Measurements from ENCODE around the gene ADAMTS18.

Gene ADAMTS18

GRCh38 chr16:77327717-77328116 lies 107.1 kb downstream of the ADAMTS18 start:
- no peak for DNase-seq (ENCODE audit: low read depth)

GRCh38 chr16:77324729-77325128 lies 110.1 kb downstream of the ADAMTS18 start:
- DNase-seq (ENCODE audit: low read depth), result no peak

DNA sequence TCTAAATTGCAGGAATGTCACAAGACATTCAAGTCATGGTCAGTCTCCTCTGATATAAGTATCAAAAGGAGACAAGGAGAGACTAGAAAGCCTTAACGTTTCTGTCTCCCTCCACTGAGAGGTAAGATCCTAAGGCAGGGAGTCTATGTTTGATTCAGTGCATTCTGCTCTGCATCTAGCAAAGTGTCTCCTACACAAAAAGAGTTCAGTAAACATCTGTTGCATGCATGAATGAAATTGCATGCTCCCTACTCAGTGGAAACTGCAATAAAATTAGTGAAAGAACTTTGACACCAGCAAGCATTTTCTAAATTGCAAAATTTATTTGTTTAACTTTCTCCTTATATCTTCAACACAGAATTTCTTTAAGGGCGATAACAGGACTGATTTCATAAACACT lies 111.1 kb downstream of the ADAMTS18 start:
- DNase-seq (ENCODE audit: low read depth), result no peak

DNA sequence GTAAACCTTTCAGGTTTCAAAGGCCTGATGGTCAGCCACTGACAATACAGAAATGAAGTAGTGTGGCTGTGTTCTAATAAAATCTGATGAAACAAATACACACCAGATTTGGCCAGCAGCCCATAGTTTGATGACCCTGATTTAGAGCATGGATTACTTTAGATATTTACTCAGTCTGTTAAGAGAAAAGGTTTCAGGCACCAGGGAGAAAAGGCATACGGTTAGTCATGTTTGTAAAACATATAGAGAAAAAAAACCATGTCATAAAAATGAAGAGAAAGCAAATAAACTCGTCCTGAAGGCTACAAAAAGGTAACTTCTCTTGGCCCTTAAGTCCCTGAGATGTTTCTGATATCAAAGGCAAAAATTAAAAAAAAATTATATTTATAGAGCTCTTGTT lies 112.1 kb downstream of the ADAMTS18 start:
- no peak for DNase-seq (ENCODE audit: low read depth)

- DNase-seq (ENCODE audit: low read depth), result no peak
Observed at GRCh38 chr16:77317059-77317458, 117.8 kb downstream of the ADAMTS18 start.

GRCh38 chr16:77310877-77311276 lies 124.0 kb downstream of the ADAMTS18 start:
- DNase-seq (ENCODE audit: low read depth), result no peak

- no peak for DNase-seq (ENCODE audit: low read depth)
Observed at GRCh38 chr16:77308163-77308561, 126.7 kb downstream of the ADAMTS18 start.

DNA sequence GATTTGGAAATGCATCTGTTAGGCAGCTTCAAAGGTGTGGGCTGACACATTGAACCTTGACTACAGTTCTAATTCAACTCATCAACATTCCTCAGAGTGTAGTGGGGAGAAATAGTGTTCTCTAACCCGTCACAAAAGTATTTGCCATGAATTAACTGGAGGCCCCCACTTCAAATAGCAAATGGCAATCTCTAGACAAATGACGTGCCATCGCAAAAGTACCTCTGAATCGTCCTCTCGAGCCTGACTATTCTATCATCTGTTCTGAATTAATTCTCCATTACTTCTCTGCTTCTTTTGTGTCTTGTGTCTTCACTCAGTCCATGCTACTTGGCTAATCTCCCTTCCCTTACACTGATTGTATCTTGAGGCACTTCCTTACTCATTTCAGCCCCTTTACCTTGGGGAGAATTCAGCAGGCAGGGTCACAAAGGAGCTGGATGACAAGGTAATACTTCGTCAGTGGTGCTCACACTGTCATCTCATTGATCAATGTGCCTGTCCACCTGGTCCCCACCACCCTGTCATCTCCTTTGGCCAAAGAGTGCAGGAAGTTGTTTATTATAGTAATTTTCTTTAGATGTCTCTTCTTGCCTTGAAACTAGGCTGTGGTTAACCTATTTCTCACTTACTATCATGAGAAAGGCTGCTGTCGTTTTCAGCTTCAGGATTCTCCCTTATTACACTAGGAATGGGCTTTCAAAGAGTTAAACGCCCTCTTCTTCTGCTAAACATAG lies 127.2 kb downstream of the ADAMTS18 start:
- no peak for DNase-seq (ENCODE audit: low read depth)

GRCh38 chr16:77306075-77306474 lies 128.8 kb downstream of the ADAMTS18 start:
- DNase-seq (ENCODE audit: low read depth), result no peak

DNA sequence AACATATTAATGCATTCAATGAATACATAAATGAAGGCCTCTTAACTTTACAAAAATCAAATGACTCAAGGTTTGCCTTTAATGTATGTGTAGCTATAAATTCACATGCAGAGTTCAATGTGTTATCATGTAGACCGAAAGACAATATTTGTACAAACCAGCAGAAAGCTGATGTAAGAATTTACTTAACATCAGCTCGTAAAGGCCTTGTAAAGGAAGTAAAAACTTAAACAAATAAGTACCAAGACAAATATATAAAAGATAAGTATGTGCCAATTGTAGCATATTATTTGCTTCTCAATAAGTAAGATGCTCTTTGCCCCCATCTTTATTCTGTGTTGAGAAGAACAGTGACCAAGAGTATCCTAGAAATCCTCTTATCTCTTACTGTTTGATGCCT lies 130.0 kb downstream of the ADAMTS18 start:
- no peak for DNase-seq (ENCODE audit: low read depth)

DNA sequence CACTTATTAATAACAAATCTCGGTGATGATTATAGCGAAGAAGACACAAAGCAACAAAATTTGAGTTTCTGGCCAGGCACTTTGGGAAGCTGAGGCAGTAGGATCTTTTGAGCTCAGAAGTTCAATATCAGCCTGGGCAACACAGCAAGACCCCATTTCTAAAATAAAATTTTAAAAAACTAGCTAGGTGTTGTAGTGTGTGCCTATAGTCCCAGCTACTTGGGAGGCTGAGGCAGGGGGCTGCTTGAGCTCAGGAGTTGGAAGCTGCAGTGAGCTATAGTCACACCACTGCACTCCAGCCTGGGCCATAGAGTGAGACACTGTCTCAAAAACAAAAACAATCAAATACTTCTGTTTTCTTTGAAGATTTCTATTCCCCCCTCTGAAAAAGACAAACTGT lies 130.7 kb downstream of the ADAMTS18 start:
- DNase-seq (ENCODE audit: low read depth), result no peak

DNA sequence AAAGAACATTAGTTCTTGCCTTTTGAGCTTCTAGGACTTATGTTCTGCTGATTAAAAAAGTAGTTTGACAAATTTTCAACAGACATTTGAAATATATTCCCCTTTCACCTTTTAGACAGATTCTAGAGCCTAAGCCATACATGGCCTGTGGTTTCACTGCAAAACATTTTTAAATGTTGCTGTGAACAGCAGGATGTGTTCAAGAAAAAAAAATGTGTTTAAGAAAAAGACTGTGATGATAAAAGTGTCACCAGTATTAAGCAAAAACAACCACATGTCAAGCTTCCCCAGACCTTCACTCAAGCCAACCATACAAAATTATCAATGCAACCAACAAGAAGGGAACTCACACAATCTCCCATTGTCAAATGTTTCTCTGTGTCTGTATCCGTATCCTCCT lies 132.2 kb downstream of the ADAMTS18 start:
- no peak for DNase-seq (ENCODE audit: low read depth)

DNA sequence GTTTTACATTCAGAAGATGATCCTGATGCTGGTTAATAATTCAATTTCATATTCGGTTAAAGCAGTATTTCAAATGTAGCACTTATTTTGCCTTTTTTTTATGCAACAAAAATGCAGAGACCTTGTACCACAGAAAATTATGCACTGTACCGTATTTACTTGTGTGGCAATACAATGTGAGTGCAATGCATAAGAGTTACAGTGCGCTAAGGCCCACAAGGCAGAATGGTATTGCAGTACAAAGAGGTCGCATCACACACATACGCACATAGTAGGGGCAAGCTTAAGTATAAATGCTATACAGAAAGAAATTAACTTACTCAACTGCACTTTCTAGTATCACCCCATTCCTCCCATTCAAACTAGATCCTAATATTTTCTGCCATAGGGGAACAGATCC lies 132.6 kb downstream of the ADAMTS18 start:
- no peak for DNase-seq (ENCODE audit: low read depth)

DNA sequence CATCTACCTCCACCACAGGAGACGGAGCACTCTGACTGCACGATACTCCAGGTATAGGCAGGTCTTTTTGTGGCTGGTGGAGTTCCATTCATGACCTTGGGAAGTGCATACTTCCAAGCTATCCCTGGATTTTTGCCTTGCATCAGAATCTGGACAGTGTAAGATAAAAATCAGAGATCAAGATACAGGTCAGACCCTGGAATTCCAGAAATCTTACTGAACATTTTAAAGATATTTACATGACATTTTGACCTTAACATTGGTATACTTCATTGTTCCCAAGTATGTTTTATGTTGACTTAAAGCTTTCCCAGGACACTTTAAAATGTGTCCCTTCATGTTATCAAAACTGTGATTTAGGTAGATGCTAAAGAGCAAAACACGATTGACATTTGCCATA lies 134.6 kb downstream of the ADAMTS18 start:
- no peak for DNase-seq (ENCODE audit: low read depth)

DNA sequence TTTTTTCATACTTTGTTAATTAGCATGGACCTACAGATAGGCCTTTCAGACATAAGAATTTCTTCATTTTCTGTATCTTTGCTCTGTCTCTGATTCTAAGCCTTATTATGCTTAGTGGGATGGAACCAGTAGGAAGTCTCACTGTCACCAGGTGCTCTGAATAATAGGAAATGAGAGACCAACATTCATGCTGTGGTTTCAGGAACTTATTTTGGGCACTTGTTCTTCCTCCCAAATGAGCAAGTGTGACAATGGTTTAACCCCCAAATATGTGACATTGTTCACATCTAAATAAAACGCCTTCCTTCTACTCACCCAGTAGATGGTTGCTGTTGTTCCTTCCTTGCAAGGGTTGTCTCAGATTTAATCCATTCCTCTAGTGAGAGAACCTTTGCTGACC lies 135.4 kb downstream of the ADAMTS18 start:
- DNase-seq (ENCODE audit: low read depth), result no peak

DNA sequence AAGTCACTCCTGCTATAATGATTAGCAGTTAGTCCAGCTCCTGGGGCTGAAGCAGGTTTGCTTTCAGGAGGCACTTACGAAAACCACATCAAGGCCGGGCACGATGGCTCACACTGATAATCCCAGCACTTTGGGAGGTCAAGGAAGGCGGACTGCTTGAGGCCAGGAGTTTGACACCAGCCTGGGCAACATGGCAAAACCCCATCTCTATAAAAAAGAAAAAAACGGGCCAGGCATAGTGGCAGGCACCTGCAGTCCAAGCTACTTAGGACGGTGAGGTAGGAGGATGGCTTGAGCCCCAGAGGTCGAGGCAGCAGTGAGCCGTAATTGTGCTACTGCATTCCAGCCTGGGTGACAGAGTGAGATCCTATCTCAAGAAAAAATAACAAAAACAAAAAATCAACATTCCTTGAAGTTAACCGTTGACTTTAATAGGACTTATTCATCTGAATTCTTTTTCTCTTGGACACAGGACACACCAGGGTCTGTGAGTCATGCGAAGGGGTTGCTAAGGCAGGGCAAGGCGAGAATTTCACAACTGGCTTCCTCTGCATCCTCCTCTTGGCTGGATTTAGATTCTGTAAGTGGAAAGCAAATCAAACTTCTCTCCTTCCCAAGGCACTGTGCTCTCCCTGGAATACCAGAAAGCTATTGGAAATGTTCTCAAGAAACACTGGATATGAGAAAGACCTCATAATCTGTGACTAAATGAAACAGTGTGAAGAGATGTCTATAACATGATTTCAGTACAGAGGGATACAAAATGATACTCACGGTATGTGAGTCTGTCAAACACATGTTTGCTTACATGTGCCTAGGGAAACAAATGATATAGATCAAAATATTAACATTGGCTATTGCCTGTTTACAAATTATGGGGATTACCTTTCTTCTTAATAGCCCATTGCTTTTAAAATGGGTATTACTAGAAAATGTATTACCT lies 136.1 kb downstream of the ADAMTS18 start:
- DNase-seq (ENCODE audit: low read depth), result no peak

DNA sequence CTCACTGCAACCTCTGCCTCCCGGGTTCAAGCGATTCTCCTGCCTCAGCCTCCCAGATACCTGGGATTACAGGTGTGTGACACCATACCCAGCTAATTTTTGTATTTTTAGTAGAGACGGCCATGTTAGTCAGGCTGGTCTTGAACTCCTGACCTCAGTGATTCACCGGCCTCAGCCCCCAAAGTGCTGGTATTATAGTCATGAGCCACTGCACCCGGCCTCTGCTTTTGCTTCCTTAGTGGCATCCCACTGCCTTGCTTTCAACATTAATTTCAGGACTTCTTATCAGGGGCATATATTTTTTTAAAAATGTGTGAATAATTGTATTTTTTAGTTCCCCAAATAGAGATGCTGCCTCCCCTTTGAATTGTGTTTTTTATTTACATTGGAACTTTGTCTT lies 136.8 kb downstream of the ADAMTS18 start:
- no peak for DNase-seq (ENCODE audit: low read depth)

- no peak for DNase-seq (ENCODE audit: low read depth)
Observed at GRCh38 chr16:77295896-77296295, 138.9 kb downstream of the ADAMTS18 start.

- no peak for DNase-seq (ENCODE audit: low read depth)
Observed at GRCh38 chr16:77290451-77291115, 144.3 kb downstream of the ADAMTS18 start.

- no peak for DNase-seq (ENCODE audit: low read depth)
Observed at GRCh38 chr16:77289331-77289809, 145.5 kb downstream of the ADAMTS18 start.

DNA sequence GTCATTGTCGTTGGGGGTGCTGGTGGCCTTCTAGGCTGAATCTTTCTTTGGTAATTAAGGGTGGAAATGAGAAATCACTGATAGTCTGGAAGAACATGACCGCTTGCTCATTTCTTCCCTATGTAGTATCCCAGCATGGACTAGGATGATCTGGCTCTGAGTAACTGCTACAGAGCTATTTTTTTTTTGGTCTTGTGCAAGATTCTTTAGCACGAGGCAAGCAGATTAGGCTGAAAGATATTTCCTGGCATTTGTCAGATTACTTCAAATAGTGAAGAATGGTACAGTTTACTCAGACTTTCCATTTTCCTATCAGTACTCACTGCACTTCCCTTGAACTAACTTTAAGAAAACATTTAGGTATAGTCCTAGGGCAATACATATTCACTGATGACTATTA lies 146.6 kb downstream of the ADAMTS18 start:
- no peak for DNase-seq (ENCODE audit: low read depth)

- DNase-seq (ENCODE audit: low read depth), result no peak
Observed at GRCh38 chr16:77285676-77286075, 149.2 kb downstream of the ADAMTS18 start.

DNA sequence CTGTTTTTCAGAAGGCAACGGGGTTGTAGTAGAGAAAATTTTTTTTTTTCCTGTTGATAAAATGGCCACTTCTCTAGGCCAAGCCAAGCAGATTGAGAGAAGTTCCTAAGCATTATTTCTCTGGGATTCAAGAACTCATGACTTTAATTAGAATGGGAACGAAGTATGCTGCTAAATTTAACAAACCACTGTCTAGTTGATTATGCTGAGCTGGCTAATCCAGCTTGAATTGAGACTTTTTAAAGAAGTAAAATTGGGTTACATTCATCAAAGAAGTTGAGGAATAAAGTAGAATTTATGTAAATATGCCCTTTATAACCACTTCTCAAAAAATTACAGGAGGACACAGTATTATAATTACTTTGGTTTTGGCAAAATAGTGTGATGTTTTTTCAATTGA lies 152.5 kb downstream of the ADAMTS18 start:
- DNase-seq (ENCODE audit: low read depth), result no peak
